Erythroblast (primary cell): ENCODE measurements around the gene C2CD4D.
A peak's percentile ranks its signal among the peaks of the same experiment; 100 is the strongest.

Experiments used
- DNase-seq, 2 experiments: peaks; one replicate each; lab custom pipeline; 2025; lab: John Stamatoyannopoulos, UW
- GATA1 ChIP-seq: IDR thresholded peaks from 2 replicates; pipeline ENCODE4 v1.6.1; 2011; ENCODE audit warnings: low read depth, mild to moderate bottlenecking, control low read depth, low read length, moderate library complexity
- POLR2A ChIP-seq: IDR thresholded peaks from 2 replicates; pipeline ENCODE4 v1.6.1; 2011; ENCODE audit warnings: mild to moderate bottlenecking, low read length

C2CD4D gene

GRCh38 chr1:151851886-151852285, 12.3 kb upstream of the C2CD4D start:
- TF ChIP-seq GATA1: no peak
- no peak for TF ChIP-seq POLR2A
- DNase-seq: no peak

GRCh38 chr1:151849871-151850270, 10.3 kb upstream of the C2CD4D start:
- TF ChIP-seq GATA1 (no peak), POLR2A (no peak)
- no peak for DNase-seq

DNA sequence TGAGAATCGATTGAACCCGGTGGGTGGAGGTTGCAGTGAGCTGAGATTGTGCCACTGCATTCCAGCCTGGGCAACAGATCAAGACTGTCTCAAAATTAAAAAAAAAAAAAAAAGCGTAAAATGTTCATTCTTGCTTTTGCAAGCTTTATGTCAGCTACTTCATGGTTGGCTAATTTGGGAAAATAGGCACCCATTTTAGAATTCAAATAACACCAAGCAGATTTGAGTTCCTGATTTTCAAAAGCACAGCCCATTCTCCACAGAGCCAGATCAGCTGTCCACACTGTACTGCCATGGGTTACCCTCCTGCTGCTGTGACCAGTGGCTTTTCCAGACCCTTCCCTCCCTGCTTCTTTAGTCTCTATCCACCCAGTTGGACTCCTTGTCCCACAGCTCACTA, 9.5 kb upstream of the C2CD4D start:
- DNase-seq: no peak
- TF ChIP-seq GATA1: no peak
- no peak for TF ChIP-seq POLR2A

- DNase-seq: no peak
Measured at GRCh38 chr1:151847867-151848596, 8.4 kb upstream of the C2CD4D start.

DNA sequence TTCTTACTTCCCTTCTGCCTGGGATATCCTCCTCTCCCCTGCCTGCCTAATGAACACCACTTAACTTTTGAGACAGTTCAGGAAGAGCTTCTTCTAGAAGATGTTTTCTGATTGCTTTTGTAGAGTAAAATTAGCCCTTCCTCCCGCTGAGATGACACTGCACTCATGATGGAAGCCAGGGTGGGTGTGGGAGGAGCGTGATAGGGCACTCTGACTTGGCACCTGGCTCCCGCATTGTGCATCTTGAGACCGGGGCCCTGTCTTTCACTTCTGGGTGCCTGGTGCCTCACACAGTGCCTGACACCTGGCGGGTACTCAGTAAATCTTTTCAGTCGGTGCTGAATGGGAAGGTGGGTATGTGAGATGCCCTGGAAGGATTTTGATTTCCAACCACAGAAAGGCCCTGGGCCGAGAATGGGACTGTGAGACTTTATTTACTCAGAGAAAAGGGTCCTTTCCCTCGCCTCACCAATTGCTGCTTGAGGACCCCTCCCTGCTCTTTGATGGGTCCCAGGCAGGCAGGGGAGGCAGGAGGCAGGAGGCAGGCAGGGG, 7.1 kb upstream of the C2CD4D start:
- DNase-seq: no peak
- TF ChIP-seq GATA1 (no peak), POLR2A (no peak)

More at GRCh38 chr1:151847867-151848596, 8.4 kb upstream of the C2CD4D start:
- TF ChIP-seq POLR2A (no peak), GATA1 (no peak)

DNA sequence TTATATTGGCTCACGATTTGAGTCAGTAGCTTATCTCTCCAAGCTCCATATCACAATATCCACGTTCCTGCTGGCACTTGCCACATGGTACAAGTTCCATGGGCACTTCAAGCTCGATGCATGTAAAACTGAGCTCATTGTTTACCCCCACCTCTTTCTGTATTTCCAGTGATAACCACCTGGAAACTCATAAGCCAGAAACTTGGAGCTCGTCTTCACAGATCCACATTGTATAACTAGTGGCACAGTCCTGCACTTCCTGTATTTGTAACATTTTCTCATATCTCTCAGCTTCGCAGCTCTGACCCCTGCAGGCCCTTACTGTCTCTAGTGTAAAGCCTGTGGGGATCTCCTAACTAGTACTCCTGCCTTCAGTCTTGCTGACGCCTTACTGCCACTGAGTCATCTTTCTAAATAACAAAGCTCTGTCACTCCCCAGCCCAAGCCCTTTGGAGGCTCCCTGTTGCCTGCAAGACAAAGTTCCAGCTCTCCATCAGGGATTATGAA, 6.5 kb upstream of the C2CD4D start:
- TF ChIP-seq GATA1: no peak
- no peak for TF ChIP-seq POLR2A
- DNase-seq: no peak

- TF ChIP-seq POLR2A: no peak
- no peak for TF ChIP-seq GATA1
- no peak for DNase-seq
Measured at GRCh38 chr1:151843398-151843797, 3.8 kb upstream of the C2CD4D start.

DNA sequence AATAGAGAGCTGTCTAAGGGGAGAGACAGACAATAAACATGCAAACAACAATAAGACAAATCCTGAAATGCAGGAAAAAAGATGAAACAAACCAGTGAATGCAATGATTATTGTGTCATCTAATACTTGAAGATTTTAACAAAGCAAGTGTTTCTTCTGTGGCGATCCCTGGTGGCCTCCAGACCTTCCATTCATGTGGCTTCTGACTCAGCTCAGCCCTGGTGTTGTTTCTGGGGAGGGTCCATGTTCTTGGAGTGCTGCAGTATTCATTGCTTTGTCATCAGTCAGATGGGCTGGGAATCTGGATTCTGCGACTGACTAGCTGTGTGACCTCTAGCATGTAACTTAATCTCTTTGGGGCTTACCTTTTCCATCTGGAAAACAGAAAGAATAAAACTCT, 1.5 kb upstream of the C2CD4D start:
- no peak for DNase-seq
- no peak for TF ChIP-seq GATA1
- TF ChIP-seq POLR2A: no peak

- DNase-seq: no peak
- TF ChIP-seq GATA1: no peak
- no peak for TF ChIP-seq POLR2A
Measured at GRCh38 chr1:151840421-151840820, 801 bp upstream of the C2CD4D start.

DNA sequence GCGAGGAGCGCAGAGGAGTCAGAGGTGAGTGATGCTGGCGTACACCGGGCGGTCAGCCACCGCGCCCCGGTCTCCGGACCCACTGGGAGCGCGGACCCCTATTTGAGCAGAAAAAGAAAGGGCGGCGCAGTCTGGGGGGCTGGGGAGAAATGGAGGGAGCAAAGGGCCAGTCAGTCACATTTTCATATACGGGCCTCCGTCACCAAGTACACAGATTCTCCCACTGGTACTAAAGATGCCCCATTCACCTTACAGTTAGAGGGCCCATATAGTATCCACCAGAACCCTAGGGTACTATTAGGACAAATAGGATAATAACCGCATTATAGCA, 573 bp downstream of the C2CD4D start:
- DNase-seq: no peak
- no peak for TF ChIP-seq GATA1
- no peak for TF ChIP-seq POLR2A

- TF ChIP-seq POLR2A (no peak), GATA1 (no peak)
- DNase-seq: peak; percentile 17 to 18
Measured at GRCh38 chr1:151838222-151839081, 1.2 kb downstream of the C2CD4D start.

- no peak for DNase-seq
- TF ChIP-seq POLR2A (no peak), GATA1 (no peak)
Measured at GRCh38 chr1:151837884-151838221, 1.8 kb downstream of the C2CD4D start.

GRCh38 chr1:151837197-151837596, 2.4 kb downstream of the C2CD4D start:
- DNase-seq: no peak
- TF ChIP-seq POLR2A (no peak), GATA1 (no peak)

DNA sequence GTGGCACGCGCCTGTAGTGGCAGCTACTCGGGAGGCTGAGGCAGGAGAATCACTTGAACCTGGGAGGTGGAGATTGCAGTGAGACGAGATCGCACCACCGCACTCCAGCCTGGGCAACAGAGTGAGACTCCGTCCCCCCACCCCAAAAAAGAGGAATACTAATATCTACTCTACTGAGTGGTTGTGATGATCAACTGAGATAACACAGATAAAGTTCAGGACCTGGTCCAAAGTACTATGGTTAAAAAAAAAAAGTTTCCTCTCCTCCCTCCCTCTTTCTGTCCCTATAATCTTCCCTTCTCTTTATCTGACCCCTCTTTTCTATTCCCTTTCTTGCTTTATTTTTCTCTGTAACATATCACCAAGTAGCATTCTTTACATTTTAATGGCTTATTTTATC, 4.0 kb downstream of the C2CD4D start:
- TF ChIP-seq POLR2A (no peak), GATA1 (no peak)
- no peak for DNase-seq

DNA sequence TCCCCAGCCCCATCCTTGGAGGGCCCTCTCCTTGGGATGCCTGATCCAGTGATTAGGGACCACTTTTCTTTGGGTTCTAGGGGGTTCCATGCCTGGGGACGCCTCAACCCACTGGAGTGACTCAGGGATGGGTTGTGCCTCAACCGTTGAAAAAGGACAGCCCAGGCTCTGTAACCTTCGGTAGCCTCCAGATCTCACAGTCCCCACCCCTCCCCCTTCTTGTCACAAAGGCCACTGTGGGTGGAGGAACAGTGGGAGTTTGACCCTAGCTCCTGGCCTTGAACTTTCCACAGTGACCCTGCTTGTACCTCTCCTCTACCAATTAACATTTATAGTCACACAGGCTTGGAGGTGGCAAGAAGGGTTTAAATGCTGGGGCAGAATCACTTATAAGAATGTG, 5.4 kb downstream of the C2CD4D start:
- no peak for TF ChIP-seq POLR2A
- DNase-seq: no peak
